ENCODE data around the gene ARHGAP21.
A peak's percentile ranks its signal among the peaks of the same experiment; 100 is the strongest.
"Not testable (repeated sequence)": the region's sequence is repeated elsewhere in the genome, so short reads cannot be mapped to it uniquely, and the experiment has no call there.

Gene ARHGAP21

GRCh38 chr10:24748214-24748613 is 24.5 kb upstream of the ARHGAP21 start:
- Histone ChIP-seq H3K27me3 (ENCODE audit: control insufficient read depth, insufficient read depth, low read length) (no peaks in the 10 kb centered on the region), H3K4me1 (ENCODE audit: control insufficient read depth, insufficient read depth, low read length) (no peaks in the 10 kb centered on the region), H3K4me3 (ENCODE audit: low read depth, low read length) (no peak overlapping the region), H3K27ac (ENCODE audit: low read depth, low read length) (no peak overlapping the region), H3K36me3 (ENCODE audit: control insufficient read depth, insufficient read depth, low read length) (no peaks in the 10 kb centered on the region), H3K9me3 (ENCODE audit: control insufficient read depth, insufficient read depth, low read length) (no peaks in the 10 kb centered on the region), H3K9ac (ENCODE audit: low read depth, low read length) (no peak overlapping the region)

GRCh38 chr10:24744946-24745345 is 21.3 kb upstream of the ARHGAP21 start:
- H3K4me3 ChIP-seq (ENCODE audit: low read depth, low read length) = no peak overlapping the region
- H3K9me3 ChIP-seq (ENCODE audit: control insufficient read depth, insufficient read depth, low read length) = no peaks in the 10 kb centered on the region
- no peak overlapping the region for H3K27ac ChIP-seq (ENCODE audit: low read depth, low read length)
- no peaks in the 10 kb centered on the region for H3K4me1 ChIP-seq (ENCODE audit: control insufficient read depth, insufficient read depth, low read length)
- no peaks in the 10 kb centered on the region for H3K36me3 ChIP-seq (ENCODE audit: control insufficient read depth, insufficient read depth, low read length)
- H3K27me3 ChIP-seq (ENCODE audit: control insufficient read depth, insufficient read depth, low read length) = no peaks in the 10 kb centered on the region
- H3K9ac ChIP-seq (ENCODE audit: low read depth, low read length) = no peak overlapping the region

DNA sequence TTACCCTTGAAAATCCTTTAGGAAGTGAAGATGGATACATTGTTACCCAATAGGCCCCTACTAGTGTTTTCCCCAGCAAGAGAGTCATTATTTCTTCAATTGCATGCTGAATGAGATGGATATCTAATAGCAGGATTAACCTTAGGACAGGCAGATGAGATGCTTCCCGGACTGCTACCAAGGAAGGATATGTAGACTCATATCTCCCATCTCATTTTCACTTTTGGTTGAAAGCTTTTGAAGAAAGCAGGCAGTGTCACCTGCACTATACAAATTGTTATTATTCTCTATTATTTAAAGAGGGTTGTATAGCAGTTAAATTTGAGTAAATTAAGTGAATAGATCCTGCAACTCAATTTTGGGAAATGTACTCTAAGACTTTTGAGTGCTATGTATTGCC is 17.0 kb upstream of the ARHGAP21 start:
- H3K27me3 ChIP-seq (ENCODE audit: control insufficient read depth, insufficient read depth, low read length) = no peaks in the 10 kb centered on the region

GRCh38 chr10:24737001-24737400 is 13.3 kb upstream of the ARHGAP21 start:
- no peak overlapping the region for H3K4me3 ChIP-seq (ENCODE audit: low read depth, low read length)
- H3K36me3 ChIP-seq (ENCODE audit: control insufficient read depth, insufficient read depth, low read length) = no peaks in the 10 kb centered on the region
- no peaks in the 10 kb centered on the region for H3K27me3 ChIP-seq (ENCODE audit: control insufficient read depth, insufficient read depth, low read length)
- no peak overlapping the region for H3K27ac ChIP-seq (ENCODE audit: low read depth, low read length)
- no peaks in the 10 kb centered on the region for H3K4me1 ChIP-seq (ENCODE audit: control insufficient read depth, insufficient read depth, low read length)
- H3K9ac ChIP-seq (ENCODE audit: low read depth, low read length) = no peak overlapping the region
- H3K9me3 ChIP-seq (ENCODE audit: control insufficient read depth, insufficient read depth, low read length) = no peaks in the 10 kb centered on the region

More for the DNA sequence above, 17.0 kb upstream of the ARHGAP21 start:
- Histone ChIP-seq H3K27ac (ENCODE audit: low read depth, low read length) (no peak overlapping the region), H3K9me3 (ENCODE audit: control insufficient read depth, insufficient read depth, low read length) (no peaks in the 10 kb centered on the region), H3K36me3 (ENCODE audit: control insufficient read depth, insufficient read depth, low read length) (no peaks in the 10 kb centered on the region), H3K9ac (ENCODE audit: low read depth, low read length) (no peak overlapping the region), H3K4me3 (ENCODE audit: low read depth, low read length) (no peak overlapping the region), H3K4me1 (ENCODE audit: control insufficient read depth, insufficient read depth, low read length) (no peaks in the 10 kb centered on the region)

- no peak overlapping the region for H3K9ac ChIP-seq (ENCODE audit: low read depth, low read length)
These were observed 8.3 kb upstream of the ARHGAP21 start for GRCh38 chr10:24731942-24732341.

GRCh38 chr10:24730811-24731210 is 7.1 kb upstream of the ARHGAP21 start:
- H3K9ac ChIP-seq (ENCODE audit: low read depth, low read length) = no peak overlapping the region
- H3K4me1 ChIP-seq (ENCODE audit: control insufficient read depth, insufficient read depth, low read length) = peaks cover 12% of the 10 kb centered on the region; the same call in 1 of the 2 replicates
- H3K27me3 ChIP-seq (ENCODE audit: control insufficient read depth, insufficient read depth, low read length) = peaks cover 3% of the 10 kb centered on the region; the same call in 1 of the 2 replicates
- no peak overlapping the region for H3K4me3 ChIP-seq (ENCODE audit: low read depth, low read length)
- H3K27ac ChIP-seq (ENCODE audit: low read depth, low read length) = no peak overlapping the region
- no peaks in the 10 kb centered on the region for H3K36me3 ChIP-seq (ENCODE audit: control insufficient read depth, insufficient read depth, low read length)
- H3K9me3 ChIP-seq (ENCODE audit: control insufficient read depth, insufficient read depth, low read length) = no peaks in the 10 kb centered on the region

More at GRCh38 chr10:24731942-24732341, 8.3 kb upstream of the ARHGAP21 start:
- Histone ChIP-seq H3K27me3 (ENCODE audit: control insufficient read depth, insufficient read depth, low read length) (no peaks in the 10 kb centered on the region), H3K9me3 (ENCODE audit: control insufficient read depth, insufficient read depth, low read length) (no peaks in the 10 kb centered on the region), H3K4me1 (ENCODE audit: control insufficient read depth, insufficient read depth, low read length) (peaks cover 12% of the 10 kb centered on the region; the same call in 1 of the 2 replicates), H3K36me3 (ENCODE audit: control insufficient read depth, insufficient read depth, low read length) (no peaks in the 10 kb centered on the region), H3K27ac (ENCODE audit: low read depth, low read length) (no peak overlapping the region), H3K4me3 (ENCODE audit: low read depth, low read length) (no peak overlapping the region)

DNA sequence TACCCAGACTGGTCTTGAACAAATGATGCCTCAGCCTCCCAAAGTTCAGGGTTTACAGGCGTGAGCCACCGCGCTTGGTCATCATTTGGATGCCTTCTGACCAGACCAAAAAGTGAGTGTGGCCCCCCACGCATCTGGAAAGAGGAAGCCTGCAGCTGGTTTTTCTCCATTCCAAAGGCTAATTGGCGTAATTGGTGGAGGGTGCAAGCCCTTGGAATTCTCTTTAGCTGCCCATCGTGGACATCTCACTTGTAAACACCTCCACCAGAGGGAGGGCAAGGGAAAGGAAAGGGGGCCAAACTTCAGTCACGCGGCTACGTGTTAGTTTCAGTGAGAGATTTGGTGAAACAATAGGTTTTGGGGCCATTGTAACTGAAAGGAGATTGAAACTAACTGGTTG is 4.1 kb upstream of the ARHGAP21 start:
- Histone ChIP-seq H3K9ac (ENCODE audit: low read depth, low read length) (no peak overlapping the region), H3K4me1 (ENCODE audit: control insufficient read depth, insufficient read depth, low read length) (peaks cover 12% of the 10 kb centered on the region), H3K27ac (ENCODE audit: low read depth, low read length) (no peak overlapping the region), H3K4me3 (ENCODE audit: low read depth, low read length) (no peak overlapping the region), H3K27me3 (ENCODE audit: control insufficient read depth, insufficient read depth, low read length) (peaks cover 8% of the 10 kb centered on the region; the same call in 1 of the 2 replicates), H3K9me3 (ENCODE audit: control insufficient read depth, insufficient read depth, low read length) (no peaks in the 10 kb centered on the region), H3K36me3 (ENCODE audit: control insufficient read depth, insufficient read depth, low read length) (no peaks in the 10 kb centered on the region)

DNA sequence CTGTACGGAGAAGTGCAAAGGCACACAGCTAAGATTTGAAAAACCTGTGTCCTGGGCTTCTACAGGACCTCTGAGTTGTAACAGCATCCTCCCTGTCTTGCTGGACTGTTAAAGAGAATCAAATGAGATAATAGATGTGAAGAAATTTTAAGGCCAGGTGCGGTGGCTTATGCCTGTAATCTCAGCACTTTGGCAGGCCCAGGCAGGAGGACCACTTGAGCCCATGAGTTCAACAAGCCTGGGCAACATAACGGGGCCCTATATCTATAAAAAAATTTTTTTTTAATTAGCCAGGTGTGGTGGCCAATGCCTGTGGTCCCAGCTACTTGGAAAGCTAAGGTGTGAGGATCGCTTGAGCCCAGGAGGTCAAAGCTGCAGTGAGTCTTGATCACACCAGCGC is 2.9 kb upstream of the ARHGAP21 start:
- H3K4me1 ChIP-seq (ENCODE audit: control insufficient read depth, insufficient read depth, low read length) = peaks cover 12% of the 10 kb centered on the region
- H3K9ac ChIP-seq (ENCODE audit: low read depth, low read length) = no peak overlapping the region
- H3K27ac ChIP-seq (ENCODE audit: low read depth, low read length) = no peak overlapping the region
- H3K27me3 ChIP-seq (ENCODE audit: control insufficient read depth, insufficient read depth, low read length) = peaks cover 16% of the 10 kb centered on the region
- no peaks in the 10 kb centered on the region for H3K36me3 ChIP-seq (ENCODE audit: control insufficient read depth, insufficient read depth, low read length)
- H3K9me3 ChIP-seq (ENCODE audit: control insufficient read depth, insufficient read depth, low read length) = no peaks in the 10 kb centered on the region
- H3K4me3 ChIP-seq (ENCODE audit: low read depth, low read length) = no peak overlapping the region

- not testable (repeated sequence) for H3K27ac ChIP-seq (ENCODE audit: low read depth, low read length); H3K9ac ChIP-seq (ENCODE audit: low read depth, low read length); H3K36me3 ChIP-seq (ENCODE audit: control insufficient read depth, insufficient read depth, low read length); H3K9me3 ChIP-seq (ENCODE audit: control insufficient read depth, insufficient read depth, low read length); H3K4me3 ChIP-seq (ENCODE audit: low read depth, low read length)
- peaks cover 22% of the 10 kb centered on the region for H3K27me3 ChIP-seq (ENCODE audit: control insufficient read depth, insufficient read depth, low read length)
- peaks cover 17% of the 10 kb centered on the region for H3K4me1 ChIP-seq (ENCODE audit: control insufficient read depth, insufficient read depth, low read length)
These were observed 2.3 kb upstream of the ARHGAP21 start for GRCh38 chr10:24726029-24726428.

DNA sequence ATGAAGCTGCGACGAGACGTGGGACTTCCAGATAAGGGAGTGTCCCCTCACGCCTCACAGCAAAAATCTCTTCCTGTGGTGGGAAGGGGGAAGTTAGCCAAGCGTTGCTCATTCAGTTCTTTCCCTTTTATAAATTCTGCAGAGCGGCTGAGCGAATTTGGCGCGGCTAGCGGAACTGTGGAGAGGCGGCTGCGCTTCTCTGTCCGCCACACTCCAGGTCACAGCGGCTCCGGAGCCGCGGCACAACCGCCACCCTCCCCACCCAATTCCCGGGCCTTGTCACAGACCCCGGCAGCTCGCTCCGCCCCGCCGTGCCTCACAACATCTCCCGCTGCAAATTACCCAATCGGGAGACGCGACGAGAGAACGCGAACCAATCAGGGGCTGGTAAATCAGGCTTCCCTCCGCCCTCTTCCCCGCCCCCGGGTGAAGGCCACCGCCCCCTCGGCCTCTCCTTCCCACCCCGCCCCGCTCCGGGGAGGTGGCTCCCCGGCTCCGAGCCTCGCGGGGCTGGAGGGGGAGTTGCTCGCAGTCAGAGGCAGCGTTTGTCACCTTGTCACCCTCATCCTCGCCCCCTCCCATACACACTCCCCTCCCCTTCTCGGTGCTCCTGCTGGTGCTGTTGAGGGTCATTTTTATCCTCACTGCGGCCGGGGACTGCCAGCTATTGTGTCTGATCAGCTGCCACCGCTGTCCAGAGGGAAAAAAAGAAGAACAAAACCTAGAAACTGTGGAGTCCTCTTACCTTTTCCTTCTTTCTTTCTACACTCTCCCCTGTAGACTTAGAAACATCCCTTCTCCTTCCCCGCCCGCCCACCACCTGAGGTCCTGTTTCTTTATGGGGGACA is 918 bp upstream of the ARHGAP21 start:
- Histone ChIP-seq H3K4me3 (ENCODE audit: low read depth, low read length) (peak overlapping the region; percentile 71), H3K36me3 (ENCODE audit: control insufficient read depth, insufficient read depth, low read length) (no peaks in the 10 kb centered on the region), H3K27ac (ENCODE audit: low read depth, low read length) (peak overlapping the region; percentile 68), H3K9me3 (ENCODE audit: control insufficient read depth, insufficient read depth, low read length) (no peaks in the 10 kb centered on the region), H3K4me1 (ENCODE audit: control insufficient read depth, insufficient read depth, low read length) (peaks cover 28% of the 10 kb centered on the region), H3K27me3 (ENCODE audit: control insufficient read depth, insufficient read depth, low read length) (peaks cover 28% of the 10 kb centered on the region), H3K9ac (ENCODE audit: low read depth, low read length) (no peak overlapping the region)

DNA sequence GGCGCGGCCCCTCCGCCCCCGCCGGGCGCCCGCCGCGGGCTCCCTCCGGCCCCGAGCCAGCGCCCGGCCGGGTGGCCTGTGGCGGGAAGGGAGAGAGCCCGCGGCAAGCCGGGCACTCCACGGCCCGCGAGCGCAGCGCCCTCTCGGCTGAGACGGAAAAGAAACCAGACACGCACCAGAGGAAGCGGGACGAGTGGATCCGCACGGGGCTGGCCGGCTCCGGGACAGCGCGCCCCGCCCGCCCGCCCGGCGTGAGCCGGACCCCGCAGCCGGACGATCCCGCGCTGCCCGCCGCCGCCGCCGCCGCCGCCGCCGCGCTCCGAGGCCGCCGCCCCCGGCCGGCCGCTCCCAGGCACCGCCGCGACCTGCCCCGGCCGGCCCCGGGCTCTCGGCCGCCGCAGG is 300 bp downstream of the ARHGAP21 start:
- H3K27ac ChIP-seq (ENCODE audit: low read depth, low read length) = peak overlapping the region; percentile 85

More for the DNA sequence above, 300 bp downstream of the ARHGAP21 start:
- peaks cover 40% of the 10 kb centered on the region for H3K4me1 ChIP-seq (ENCODE audit: control insufficient read depth, insufficient read depth, low read length)
- no peak overlapping the region; the same call in 1 of the 2 replicates for H3K9ac ChIP-seq (ENCODE audit: low read depth, low read length)
- peaks cover 28% of the 10 kb centered on the region for H3K27me3 ChIP-seq (ENCODE audit: control insufficient read depth, insufficient read depth, low read length)
- no peaks in the 10 kb centered on the region for H3K36me3 ChIP-seq (ENCODE audit: control insufficient read depth, insufficient read depth, low read length)
- peak overlapping the region; percentile 75; the same call in 1 of the 2 replicates for H3K4me3 ChIP-seq (ENCODE audit: low read depth, low read length)
- H3K9me3 ChIP-seq (ENCODE audit: control insufficient read depth, insufficient read depth, low read length) = no peaks in the 10 kb centered on the region

All from HUES48 (cell line).